NCI-H446 treated with DMSO at 0.1 percent for 48 hours (cell line): ENCODE measurements around the gene NFIA.
A peak's percentile ranks its signal among the peaks of the same experiment; 100 is the strongest.

Source experiments
- DNase-seq: peaks from one replicate; lab custom pipeline; 2025; lab: John Stamatoyannopoulos, UW

Gene NFIA

GRCh38 chr1:61247051-61247825 is 164.9 kb downstream of the NFIA start:
- no peak for DNase-seq

- DNase-seq, result no peak
Observed at GRCh38 chr1:61247881-61248752, 165.8 kb downstream of the NFIA start.

- no peak for DNase-seq
Observed at GRCh38 chr1:61250933-61251332, 168.6 kb downstream of the NFIA start.

GRCh38 chr1:61253059-61253735 is 170.8 kb downstream of the NFIA start:
- peak; percentile 45 for DNase-seq

GRCh38 chr1:61253912-61254633 is 171.7 kb downstream of the NFIA start:
- DNase-seq, result no peak

GRCh38 chr1:61254634-61255357 is 172.4 kb downstream of the NFIA start:
- DNase-seq, result peak; percentile 64

- no peak for DNase-seq
Observed at GRCh38 chr1:61255358-61255703, 173.0 kb downstream of the NFIA start.

- no peak for DNase-seq
Observed at GRCh38 chr1:61259379-61260148, 177.2 kb downstream of the NFIA start.

GRCh38 chr1:61260171-61260570 is 177.8 kb downstream of the NFIA start:
- DNase-seq, result no peak

- DNase-seq, result peak; percentile 40
Observed at GRCh38 chr1:61261595-61261994, 179.2 kb downstream of the NFIA start.

GRCh38 chr1:61263905-61264824 is 181.8 kb downstream of the NFIA start:
- DNase-seq, result no peak

- DNase-seq, result no peak
Observed at GRCh38 chr1:61264825-61265242, 182.5 kb downstream of the NFIA start.

GRCh38 chr1:61265665-61266064 is 183.3 kb downstream of the NFIA start:
- no peak for DNase-seq

GRCh38 chr1:61266738-61267137 is 184.4 kb downstream of the NFIA start:
- DNase-seq, result no peak

GRCh38 chr1:61268546-61269240 is 186.3 kb downstream of the NFIA start:
- no peak for DNase-seq

GRCh38 chr1:61269602-61270001 is 187.2 kb downstream of the NFIA start:
- DNase-seq, result no peak

GRCh38 chr1:61270107-61270506 is 187.7 kb downstream of the NFIA start:
- no peak for DNase-seq

GRCh38 chr1:61270761-61271411 is 188.5 kb downstream of the NFIA start:
- no peak for DNase-seq
